Measurements from ENCODE around the gene ANKRD33B.

DNA sequence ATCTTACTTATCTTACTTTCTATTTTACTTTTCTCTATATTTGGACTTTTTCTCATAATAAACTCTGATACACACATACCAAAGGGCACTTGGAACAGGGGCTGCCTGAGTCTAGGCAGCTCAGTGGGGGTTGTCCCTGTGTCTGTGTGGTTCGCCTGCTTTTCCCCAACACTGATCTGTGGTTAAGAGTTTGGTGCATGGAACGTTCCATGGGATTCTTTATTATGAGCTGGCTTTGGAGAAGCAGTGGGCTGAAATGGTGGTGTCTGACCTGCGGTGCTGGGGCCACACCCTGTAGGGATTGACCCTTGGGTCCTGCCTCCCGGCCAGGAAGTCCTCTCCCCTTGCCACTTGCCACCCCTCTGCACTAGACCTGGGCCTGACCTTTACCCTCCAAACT, 47.4 kb downstream of the ANKRD33B start:
- TF ChIP-seq POLR2AphosphoS5 (IDR thresholded peaks at IDR 0.05): no peak
- TF ChIP-seq, protein P1, sequence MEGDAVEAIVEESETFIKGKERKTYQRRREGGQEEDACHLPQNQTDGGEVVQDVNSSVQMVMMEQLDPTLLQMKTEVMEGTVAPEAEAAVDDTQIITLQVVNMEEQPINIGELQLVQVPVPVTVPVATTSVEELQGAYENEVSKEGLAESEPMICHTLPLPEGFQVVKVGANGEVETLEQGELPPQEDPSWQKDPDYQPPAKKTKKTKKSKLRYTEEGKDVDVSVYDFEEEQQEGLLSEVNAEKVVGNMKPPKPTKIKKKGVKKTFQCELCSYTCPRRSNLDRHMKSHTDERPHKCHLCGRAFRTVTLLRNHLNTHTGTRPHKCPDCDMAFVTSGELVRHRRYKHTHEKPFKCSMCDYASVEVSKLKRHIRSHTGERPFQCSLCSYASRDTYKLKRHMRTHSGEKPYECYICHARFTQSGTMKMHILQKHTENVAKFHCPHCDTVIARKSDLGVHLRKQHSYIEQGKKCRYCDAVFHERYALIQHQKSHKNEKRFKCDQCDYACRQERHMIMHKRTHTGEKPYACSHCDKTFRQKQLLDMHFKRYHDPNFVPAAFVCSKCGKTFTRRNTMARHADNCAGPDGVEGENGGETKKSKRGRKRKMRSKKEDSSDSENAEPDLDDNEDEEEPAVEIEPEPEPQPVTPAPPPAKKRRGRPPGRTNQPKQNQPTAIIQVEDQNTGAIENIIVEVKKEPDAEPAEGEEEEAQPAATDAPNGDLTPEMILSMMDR (IDR thresholded peaks at IDR 0.05): no peak
